ENCODE measurements around the gene CHD5.

The CHD5 gene

GRCh38 chr1:6136516-6137220 lies 43.5 kb downstream of the CHD5 start:
- Histone ChIP-seq H3K27me3 (ENCODE audit: insufficient read depth, low read length) (no peaks in the 10 kb centered on the region), H3K27ac (ENCODE audit: low read depth, low read length) (no peak overlapping the region), H3K4me1 (ENCODE audit: insufficient read depth, low read length) (no peaks in the 10 kb centered on the region), H3K36me3 (ENCODE audit: insufficient read depth, low read length) (no peaks in the 10 kb centered on the region), H3K4me3 (ENCODE audit: low read length) (no peak overlapping the region), H3K9me3 (ENCODE audit: insufficient read depth, low read depth, low read length) (no peaks in the 10 kb centered on the region), H3K9ac (ENCODE audit: low read depth, low read length) (no peak overlapping the region)
- 94% methylated on average over 16 of the region's 16 CpGs for WGBS

DNA sequence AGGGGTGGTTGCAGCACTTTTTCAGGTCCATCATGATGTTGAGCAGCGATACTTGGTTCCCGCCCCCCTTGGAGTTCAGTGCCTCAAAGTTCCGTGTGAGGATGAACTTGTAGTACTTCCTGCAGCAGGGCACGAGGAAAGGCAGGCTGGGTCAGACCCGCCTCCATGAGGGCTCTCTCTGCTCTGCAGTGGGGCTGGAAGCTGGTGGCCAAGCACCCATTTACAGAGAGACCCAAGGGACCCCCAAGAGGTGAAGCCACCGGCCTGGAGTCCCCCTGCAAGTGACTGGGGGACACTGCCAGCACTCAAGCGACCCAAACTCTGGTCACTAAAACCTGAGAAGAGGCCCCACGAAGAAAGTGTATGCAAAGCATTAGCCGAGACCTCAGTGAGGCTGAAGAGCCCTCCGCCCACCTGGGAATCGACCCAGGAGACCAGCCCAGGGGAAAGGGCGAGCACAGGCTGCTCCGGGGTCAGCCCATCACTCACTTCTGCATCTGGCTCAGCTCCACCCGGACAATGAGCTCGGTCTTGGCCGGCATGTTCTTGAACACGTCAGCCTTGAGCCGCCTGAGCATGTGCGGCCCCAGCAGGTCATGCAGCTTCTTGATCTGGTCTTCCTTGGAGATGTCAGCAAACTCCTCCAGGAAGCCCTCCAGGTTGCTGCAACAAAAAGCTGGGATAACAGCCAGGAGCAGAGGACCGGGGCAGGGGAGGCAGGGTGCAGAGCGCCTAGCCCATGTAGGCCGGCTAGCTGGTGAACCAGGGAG lies 45.2 kb downstream of the CHD5 start:
- Histone ChIP-seq H3K27ac (ENCODE audit: low read depth, low read length) (no peak overlapping the region), H3K4me1 (ENCODE audit: insufficient read depth, low read length) (no peaks in the 10 kb centered on the region), H3K4me3 (ENCODE audit: low read length) (no peak overlapping the region), H3K27me3 (ENCODE audit: insufficient read depth, low read length) (no peaks in the 10 kb centered on the region), H3K36me3 (ENCODE audit: insufficient read depth, low read length) (no peaks in the 10 kb centered on the region), H3K9me3 (ENCODE audit: insufficient read depth, low read depth, low read length) (no peaks in the 10 kb centered on the region), H3K9ac (ENCODE audit: low read depth, low read length) (no peak overlapping the region)
- WGBS = 93% methylated on average over 22 of the region's 22 CpGs

DNA sequence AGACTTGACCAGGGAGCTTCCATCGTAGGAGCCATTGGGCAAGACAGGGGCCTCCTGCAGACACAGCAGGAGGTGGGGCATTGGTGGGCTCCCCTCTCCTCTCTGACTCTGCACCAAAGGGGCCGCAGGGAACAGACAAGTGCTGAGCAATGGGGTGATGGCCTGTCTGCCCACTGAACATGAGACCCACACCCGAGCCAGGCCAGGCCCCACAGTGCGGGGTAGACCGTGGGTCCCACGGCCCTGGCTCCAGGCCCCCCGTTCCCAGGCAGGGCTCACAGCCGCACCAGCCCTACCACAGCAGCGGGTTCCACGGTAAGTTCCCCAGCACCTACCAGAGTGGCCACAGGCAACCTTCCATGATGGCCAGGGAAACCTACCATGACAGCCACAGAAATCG lies 45.9 kb downstream of the CHD5 start:
- no peaks in the 10 kb centered on the region for H3K9me3 ChIP-seq (ENCODE audit: insufficient read depth, low read depth, low read length)
- no peak overlapping the region for H3K4me3 ChIP-seq (ENCODE audit: low read length)
- 96% methylated on average over 11 of the region's 11 CpGs for WGBS
- no peak overlapping the region for H3K9ac ChIP-seq (ENCODE audit: low read depth, low read length)
- H3K4me1 ChIP-seq (ENCODE audit: insufficient read depth, low read length) = no peaks in the 10 kb centered on the region
- H3K27me3 ChIP-seq (ENCODE audit: insufficient read depth, low read length) = no peaks in the 10 kb centered on the region
- H3K27ac ChIP-seq (ENCODE audit: low read depth, low read length) = no peak overlapping the region
- H3K36me3 ChIP-seq (ENCODE audit: insufficient read depth, low read length) = no peaks in the 10 kb centered on the region

GRCh38 chr1:6133146-6133895 lies 46.8 kb downstream of the CHD5 start:
- Histone ChIP-seq H3K27ac (ENCODE audit: low read depth, low read length) (no peak overlapping the region), H3K36me3 (ENCODE audit: insufficient read depth, low read length) (no peaks in the 10 kb centered on the region), H3K27me3 (ENCODE audit: insufficient read depth, low read length) (0 out of 2 replicates have a peak, but pooled peaks cover 5% of the 10 kb centered on the region), H3K4me3 (ENCODE audit: low read length) (no peak overlapping the region), H3K4me1 (ENCODE audit: insufficient read depth, low read length) (no peaks in the 10 kb centered on the region), H3K9me3 (ENCODE audit: insufficient read depth, low read depth, low read length) (no peaks in the 10 kb centered on the region), H3K9ac (ENCODE audit: low read depth, low read length) (no peak overlapping the region)
- 92% methylated on average over 15 of the region's 15 CpGs for WGBS

DNA sequence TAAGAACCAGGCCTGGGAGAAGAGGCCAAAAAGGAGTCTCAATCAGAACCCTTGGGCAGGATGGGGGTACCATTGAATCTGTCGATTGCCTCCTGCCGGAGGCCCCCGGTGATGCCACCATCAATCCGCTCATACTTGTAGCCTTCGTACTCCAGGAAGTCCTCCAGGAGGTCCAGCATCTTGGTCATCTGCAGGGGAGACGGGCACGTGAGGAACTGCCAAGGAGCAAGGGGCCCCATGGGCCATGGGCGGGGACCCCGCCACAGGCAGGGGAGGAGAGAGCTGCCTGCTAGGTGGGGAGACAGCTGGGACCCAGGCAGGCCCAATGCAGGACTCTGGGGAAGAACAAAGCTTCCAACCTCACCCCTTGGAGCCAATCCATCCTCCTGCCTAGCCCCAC lies 48.6 kb downstream of the CHD5 start:
- H3K27me3 ChIP-seq (ENCODE audit: insufficient read depth, low read length) = peaks cover 5% of the 10 kb centered on the region
- H3K4me1 ChIP-seq (ENCODE audit: insufficient read depth, low read length) = no peaks in the 10 kb centered on the region
- 93% methylated on average over 9 of the region's 9 CpGs for WGBS

GRCh38 chr1:6130596-6130995 lies 49.5 kb downstream of the CHD5 start:
- Histone ChIP-seq H3K4me1 (ENCODE audit: insufficient read depth, low read length) (no peaks in the 10 kb centered on the region), H3K4me3 (ENCODE audit: low read length) (no peak overlapping the region), H3K27ac (ENCODE audit: low read depth, low read length) (no peak overlapping the region), H3K9ac (ENCODE audit: low read depth, low read length) (no peak overlapping the region), H3K27me3 (ENCODE audit: insufficient read depth, low read length) (peaks cover 5% of the 10 kb centered on the region), H3K9me3 (ENCODE audit: insufficient read depth, low read depth, low read length) (no peaks in the 10 kb centered on the region), H3K36me3 (ENCODE audit: insufficient read depth, low read length) (no peaks in the 10 kb centered on the region)
- WGBS = 88% methylated on average over 7 of the region's 7 CpGs

More for the DNA sequence above, 48.6 kb downstream of the CHD5 start:
- H3K27ac ChIP-seq (ENCODE audit: low read depth, low read length) = no peak overlapping the region
- no peak overlapping the region for H3K4me3 ChIP-seq (ENCODE audit: low read length)
- H3K36me3 ChIP-seq (ENCODE audit: insufficient read depth, low read length) = no peaks in the 10 kb centered on the region
- H3K9me3 ChIP-seq (ENCODE audit: insufficient read depth, low read depth, low read length) = no peaks in the 10 kb centered on the region
- H3K9ac ChIP-seq (ENCODE audit: low read depth, low read length) = no peak overlapping the region

DNA sequence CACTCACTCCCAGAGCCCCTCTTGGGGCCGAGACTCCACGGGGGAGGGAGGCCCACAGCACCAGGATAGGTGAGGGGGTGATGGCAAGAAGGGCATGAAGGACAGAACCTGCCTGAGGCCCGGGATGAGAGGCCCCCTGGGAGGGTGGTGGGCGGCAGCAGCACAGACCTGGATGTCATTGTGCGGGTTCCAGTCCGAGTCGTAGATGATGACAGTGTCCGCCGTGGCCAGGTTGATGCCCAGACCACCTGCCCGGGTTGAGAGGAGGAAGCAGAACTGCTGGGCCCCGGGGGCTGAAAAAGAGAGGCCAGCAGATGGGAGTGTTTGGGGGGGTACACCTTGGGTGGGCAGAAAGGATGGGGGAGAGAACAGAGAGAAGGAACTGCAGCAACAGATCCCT lies 50.1 kb downstream of the CHD5 start:
- Histone ChIP-seq H3K9me3 (ENCODE audit: insufficient read depth, low read depth, low read length) (no peaks in the 10 kb centered on the region), H3K27me3 (ENCODE audit: insufficient read depth, low read length) (peaks cover 5% of the 10 kb centered on the region), H3K4me1 (ENCODE audit: insufficient read depth, low read length) (no peaks in the 10 kb centered on the region), H3K9ac (ENCODE audit: low read depth, low read length) (no peak overlapping the region), H3K36me3 (ENCODE audit: insufficient read depth, low read length) (no peaks in the 10 kb centered on the region), H3K27ac (ENCODE audit: low read depth, low read length) (no peak overlapping the region), H3K4me3 (ENCODE audit: low read length) (no peak overlapping the region)
- 86% methylated on average over 11 of the region's 11 CpGs for WGBS

- no peak overlapping the region for H3K9ac ChIP-seq (ENCODE audit: low read depth, low read length)
- peaks cover 5% of the 10 kb centered on the region for H3K27me3 ChIP-seq (ENCODE audit: insufficient read depth, low read length)
- H3K27ac ChIP-seq (ENCODE audit: low read depth, low read length) = no peak overlapping the region
Observed at GRCh38 chr1:6129313-6129712, 50.8 kb downstream of the CHD5 start.

GRCh38 chr1:6128276-6129081 lies 51.6 kb downstream of the CHD5 start:
- no peaks in the 10 kb centered on the region for H3K4me1 ChIP-seq (ENCODE audit: insufficient read depth, low read length)
- peak overlapping the region; percentile 33; the same call in 1 of the 2 replicates for H3K4me3 ChIP-seq (ENCODE audit: low read length)
- WGBS = 95% methylated on average over 34 of the region's 34 CpGs
- H3K9me3 ChIP-seq (ENCODE audit: insufficient read depth, low read depth, low read length) = no peaks in the 10 kb centered on the region
- H3K27me3 ChIP-seq (ENCODE audit: insufficient read depth, low read length) = peaks cover 5% of the 10 kb centered on the region
- no peak overlapping the region for H3K9ac ChIP-seq (ENCODE audit: low read depth, low read length)
- no peak overlapping the region for H3K27ac ChIP-seq (ENCODE audit: low read depth, low read length)
- H3K36me3 ChIP-seq (ENCODE audit: insufficient read depth, low read length) = no peaks in the 10 kb centered on the region

More at GRCh38 chr1:6129313-6129712, 50.8 kb downstream of the CHD5 start:
- WGBS = 92% methylated on average over 9 of the region's 9 CpGs
- no peaks in the 10 kb centered on the region for H3K36me3 ChIP-seq (ENCODE audit: insufficient read depth, low read length)
- H3K4me1 ChIP-seq (ENCODE audit: insufficient read depth, low read length) = no peaks in the 10 kb centered on the region
- H3K4me3 ChIP-seq (ENCODE audit: low read length) = no peak overlapping the region
- no peaks in the 10 kb centered on the region for H3K9me3 ChIP-seq (ENCODE audit: insufficient read depth, low read depth, low read length)

- Histone ChIP-seq H3K9me3 (ENCODE audit: insufficient read depth, low read depth, low read length) (no peaks in the 10 kb centered on the region), H3K36me3 (ENCODE audit: insufficient read depth, low read length) (no peaks in the 10 kb centered on the region), H3K4me1 (ENCODE audit: insufficient read depth, low read length) (no peaks in the 10 kb centered on the region), H3K4me3 (ENCODE audit: low read length) (peak overlapping the region; percentile 33; the same call in 1 of the 2 replicates), H3K27me3 (ENCODE audit: insufficient read depth, low read length) (peaks cover 5% of the 10 kb centered on the region), H3K9ac (ENCODE audit: low read depth, low read length) (no peak overlapping the region), H3K27ac (ENCODE audit: low read depth, low read length) (no peak overlapping the region)
- WGBS = 50% methylated on average over 41 of the region's 41 CpGs
Observed at GRCh38 chr1:6127587-6128163, 52.4 kb downstream of the CHD5 start.
